Measurements from ENCODE around the gene IDUA.

- TF ChIP-seq CTCF (IDR thresholded peaks at IDR 0.05 in 2 of 3, conservative IDR thresholded peaks at IDR 0.05 in 1 of 3; ENCODE audit: control insufficient read depth in 2 of 3, extremely low read depth in 1 of 3, insufficient read depth in 1 of 3, low read depth in 3 of 3, low read length in 3 of 3): no peak
- no peak for TF ChIP-seq POLR2A (IDR thresholded peaks at IDR 0.05; ENCODE audit: low read depth, low read length)
- TF ChIP-seq ZBTB33 (IDR thresholded peaks at IDR 0.05): no peak
- TF ChIP-seq LARP7 (IDR thresholded peaks at IDR 0.05): no peak
- TF ChIP-seq, protein P1, sequence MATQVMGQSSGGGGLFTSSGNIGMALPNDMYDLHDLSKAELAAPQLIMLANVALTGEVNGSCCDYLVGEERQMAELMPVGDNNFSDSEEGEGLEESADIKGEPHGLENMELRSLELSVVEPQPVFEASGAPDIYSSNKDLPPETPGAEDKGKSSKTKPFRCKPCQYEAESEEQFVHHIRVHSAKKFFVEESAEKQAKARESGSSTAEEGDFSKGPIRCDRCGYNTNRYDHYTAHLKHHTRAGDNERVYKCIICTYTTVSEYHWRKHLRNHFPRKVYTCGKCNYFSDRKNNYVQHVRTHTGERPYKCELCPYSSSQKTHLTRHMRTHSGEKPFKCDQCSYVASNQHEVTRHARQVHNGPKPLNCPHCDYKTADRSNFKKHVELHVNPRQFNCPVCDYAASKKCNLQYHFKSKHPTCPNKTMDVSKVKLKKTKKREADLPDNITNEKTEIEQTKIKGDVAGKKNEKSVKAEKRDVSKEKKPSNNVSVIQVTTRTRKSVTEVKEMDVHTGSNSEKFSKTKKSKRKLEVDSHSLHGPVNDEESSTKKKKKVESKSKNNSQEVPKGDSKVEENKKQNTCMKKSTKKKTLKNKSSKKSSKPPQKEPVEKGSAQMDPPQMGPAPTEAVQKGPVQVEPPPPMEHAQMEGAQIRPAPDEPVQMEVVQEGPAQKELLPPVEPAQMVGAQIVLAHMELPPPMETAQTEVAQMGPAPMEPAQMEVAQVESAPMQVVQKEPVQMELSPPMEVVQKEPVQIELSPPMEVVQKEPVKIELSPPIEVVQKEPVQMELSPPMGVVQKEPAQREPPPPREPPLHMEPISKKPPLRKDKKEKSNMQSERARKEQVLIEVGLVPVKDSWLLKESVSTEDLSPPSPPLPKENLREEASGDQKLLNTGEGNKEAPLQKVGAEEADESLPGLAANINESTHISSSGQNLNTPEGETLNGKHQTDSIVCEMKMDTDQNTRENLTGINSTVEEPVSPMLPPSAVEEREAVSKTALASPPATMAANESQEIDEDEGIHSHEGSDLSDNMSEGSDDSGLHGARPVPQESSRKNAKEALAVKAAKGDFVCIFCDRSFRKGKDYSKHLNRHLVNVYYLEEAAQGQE (IDR thresholded peaks at IDR 0.05; ENCODE audit: low read depth, low read length): no peak
- TF ChIP-seq TCF12 (IDR thresholded peaks at IDR 0.05; ENCODE audit: low read depth, low read length): no peak
These were observed 43.2 kb downstream of the IDUA start for GRCh38 chr4:1030031-1030430.

All from GM12878 (cell line).